Brain microvascular endothelial cell (primary cell): ENCODE measurements around the gene ARHGAP10.

Experiments used
- DNase-seq: peaks from one replicate; pipeline ENCODE4 v3.0.0-alpha.2; 2020
- H3K27ac ChIP-seq: fragments of 250-450 bp; sonication (Bioruptor Pico); 2 replicates; pipeline ENCODE4 v1.5.1; 2020; ENCODE audit warnings: mild to moderate bottlenecking, moderate library complexity
- H3K27me3 ChIP-seq: fragments of 250-450 bp; sonication (Bioruptor Pico); replicated peaks from 2 replicates; pipeline ENCODE4 v1.5.1; 2020; ENCODE audit warnings: mild to moderate bottlenecking
- H3K36me3 ChIP-seq: fragments of 250-450 bp; sonication (Bioruptor Pico); replicated peaks from 2 replicates; pipeline ENCODE4 v1.5.1; 2020; ENCODE audit warnings: mild to moderate bottlenecking
- H3K4me3 ChIP-seq: 2 replicates; pipeline ENCODE4 v1.5.1; 2011; ENCODE audit warnings: low read depth, mild to moderate bottlenecking, control low read depth, low read length, moderate library complexity
- CTCF ChIP-seq: IDR thresholded peaks from 2 replicates; pipeline ENCODE4 v1.5.1; 2011; ENCODE audit warnings: low read depth, mild to moderate bottlenecking, moderate library complexity, low read length, control low read depth, inconsistent platforms; ENCODE audit errors: missing control alignments
- in situ Hi-C: cut with HindIII; loops from 2 replicates; pipeline ENCODE4 v1.10.0; 2017; ENCODE audit warnings: low sequenced_read_pairs, low pct_ligation_motif_present

The ARHGAP10 gene

GRCh38 chr4:148120216-148120615 lies 388.3 kb downstream of the ARHGAP10 start:
- Histone ChIP-seq H3K27ac (no peak overlapping the region), H3K27me3 (no peaks in the 10 kb centered on the region), H3K36me3 (no peaks in the 10 kb centered on the region), H3K4me3 (no peak overlapping the region)
- DNase-seq: no peak
- TF ChIP-seq CTCF: no peak
- in situ Hi-C loops: no loop called here
